Metanephros (tissue), 1 donor: Measurements from ENCODE around the gene C7orf57. TPM values are rescaled to one million over a fixed set of nuclear protein-coding genes. Genes with fewer than 3 reads are reported as not detected.

Experiments
- total RNA-seq: library from RNA; depleted of rRNA; stranded (reverse); fragments of >200 nt; gene quantifications from one replicate; pipeline ENCODE4 v1.2.3, GENCODE V29; 2014

C7orf57 gene
- total RNA-seq: 0.29 TPM

DNA sequence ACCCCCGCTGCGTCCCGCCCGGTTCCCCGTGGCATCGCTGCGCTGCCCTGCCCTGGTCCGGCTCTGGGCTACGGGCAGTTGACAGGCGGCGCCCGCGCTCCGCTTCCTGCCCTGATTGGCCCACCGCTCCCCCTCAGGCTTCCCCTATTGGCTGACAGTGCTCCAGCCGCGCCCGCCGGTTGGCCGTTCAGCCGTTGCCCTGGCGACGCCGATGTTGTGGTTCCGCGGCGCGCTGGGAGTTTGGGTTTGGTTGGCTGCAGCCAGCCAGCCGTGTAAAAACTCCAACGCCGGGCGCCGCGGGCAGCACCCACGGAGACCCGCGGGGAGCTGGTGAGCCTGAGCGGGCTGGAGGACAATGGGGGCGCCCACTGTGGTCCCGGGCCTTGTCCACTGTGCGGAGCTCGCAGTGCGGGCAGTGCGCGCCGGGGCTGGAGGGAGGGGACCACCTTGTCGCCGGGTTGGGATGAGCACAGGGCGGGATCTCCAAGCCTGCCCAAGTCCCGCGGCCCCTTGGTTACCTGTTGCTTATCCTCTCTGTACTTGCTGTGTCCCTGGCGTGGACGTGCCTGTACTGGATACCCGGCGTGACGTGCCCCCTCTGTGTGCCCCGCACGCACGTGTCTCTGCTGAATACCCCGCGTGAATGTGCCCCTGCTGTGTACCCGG lies at the start of gene C7orf57:
C7orf57 (plus strand) TSS at position 243 of the 666 bp plus-strand sequence. CDS start 766 bp downstream, outside the sequence.

DNA sequence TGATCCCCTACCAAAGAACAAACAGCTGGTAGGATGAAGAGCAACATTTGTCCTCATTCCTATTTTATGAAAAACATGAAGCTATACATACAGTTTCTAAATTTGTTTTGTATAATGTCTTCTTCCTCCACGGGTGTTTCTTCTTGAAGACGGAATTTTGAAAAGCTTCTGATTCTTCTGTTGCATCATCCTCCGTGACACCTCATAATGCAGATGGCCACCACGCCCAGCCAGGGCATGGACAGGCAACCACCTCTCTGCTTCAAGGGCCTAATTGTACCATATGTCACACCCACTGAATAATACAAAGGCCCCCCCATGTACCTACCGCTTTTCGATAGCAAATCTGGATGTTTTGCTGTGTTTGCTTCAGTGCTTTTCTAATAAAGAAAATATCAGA lies 6.4 kb upstream of the C7orf57 start, which contains the start of gene SUN3:
SUN3 (minus strand) TSS at position 170 of the 400 bp plus-strand sequence; CDS start at position 1, 169 bp downstream.

DNA sequence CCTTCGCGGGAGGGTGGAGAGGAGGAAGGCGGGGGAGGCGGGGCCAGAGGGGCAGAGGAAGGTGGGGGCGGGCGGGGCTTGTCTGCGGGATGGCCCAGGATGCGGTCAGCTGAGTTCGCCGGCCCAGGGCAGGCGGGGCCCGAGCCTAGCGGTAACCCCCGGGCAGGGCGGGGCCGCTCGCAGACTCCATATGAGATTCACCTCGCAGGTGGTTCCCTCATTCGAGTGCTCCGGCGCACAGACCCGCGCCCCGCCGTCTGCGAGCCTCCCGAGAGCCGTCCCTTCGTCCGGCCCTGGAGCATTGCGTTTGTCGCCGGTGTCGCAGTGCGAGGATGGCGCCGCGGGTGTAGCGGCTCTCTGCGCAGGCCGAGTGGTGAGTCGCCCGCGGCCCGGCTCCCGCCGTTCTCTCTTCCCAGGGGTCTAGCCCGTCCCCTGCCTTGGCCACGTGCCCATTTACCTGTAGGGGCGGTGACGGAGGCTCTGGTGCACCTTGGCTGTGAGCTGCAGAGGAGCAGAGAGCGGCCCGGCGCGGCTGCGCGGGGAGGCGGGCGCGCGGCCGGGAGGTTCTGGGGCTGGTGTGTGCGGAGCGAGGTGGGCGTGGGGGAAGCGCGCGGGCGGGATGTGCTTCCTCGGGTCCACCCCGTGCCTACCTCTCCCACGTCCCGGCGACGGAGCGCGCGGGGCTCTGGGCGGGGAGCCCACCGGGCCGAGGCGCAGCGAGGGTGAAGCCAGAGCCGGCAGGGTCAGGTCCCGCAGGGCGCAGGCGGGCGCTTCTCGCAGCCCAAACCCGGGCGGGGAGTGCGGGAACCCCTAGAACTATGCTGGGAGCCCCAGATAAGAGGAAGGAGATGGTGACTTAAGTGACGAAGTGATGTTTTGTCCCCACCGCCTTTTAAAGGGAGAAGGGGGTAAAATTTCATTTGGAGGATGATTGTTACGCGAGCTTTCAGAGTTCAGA lies 54.0 kb downstream of the C7orf57 start, which contains the start of gene UPP1:
UPP1 (plus strand) TSS at position 220 of the 958 bp plus-strand sequence. CDS start 5,519 bp downstream, outside the sequence.

Other genes starting within 250 kb of the C7orf57 start
- gene PKD1L1, start 87.1 kb upstream of the C7orf57 start, total RNA-seq: 0.58 TPM
- gene HUS1, start 55.9 kb upstream of the C7orf57 start, total RNA-seq: 20.9 TPM
- gene SUN3, start 6.4 kb upstream of the C7orf57 start, total RNA-seq: not detected
- gene UPP1, start 53.7 kb downstream of the C7orf57 start, total RNA-seq: 9.6 TPM
- 3.8 TPM for gene ABCA13, start 135.9 kb downstream of the C7orf57 start, total RNA-seq